ENCODE measurements around the gene TTYH3.

- TF ChIP-seq CTCF (optimal IDR thresholded peaks at IDR 0.05 in 1 of 3, IDR thresholded peaks at IDR 0.05 in 1 of 3, conservative IDR thresholded peaks at IDR 0.05 in 1 of 3; ENCODE audit: extremely low read depth in 1 of 3, insufficient read depth in 2 of 3, low read length in 3 of 3): no peak
- no peak for TF ChIP-seq EZH2 (IDR thresholded peaks at IDR 0.05; ENCODE audit: low read length)
Observed at GRCh38 chr7:2613931-2614600, 17.7 kb upstream of the TTYH3 start.
